Neuronal stem cell (in vitro differentiated cells): ENCODE measurements around the gene CCDC51.

ENCODE experiments used
- DNase-seq: peaks from one replicate; pipeline ENCODE4 v3.0.0-alpha.2; 2013; ENCODE audit warnings: low spot score
- H2AFZ ChIP-seq: one replicate; pipeline ENCODE4 v1.6.1; 2013; ENCODE audit warnings: mild to moderate bottlenecking, low read length, inconsistent platforms
- H2AK5ac ChIP-seq: 2 replicates; pipeline ENCODE4 v1.6.1; 2013; ENCODE audit warnings: low read depth, mild to moderate bottlenecking, inconsistent platforms, low read length, moderate library complexity, mixed read lengths
- H2BK120ac ChIP-seq: 2 replicates; pipeline ENCODE4 v1.6.1; 2013; ENCODE audit warnings: low read depth, mild to moderate bottlenecking, inconsistent platforms, low read length, moderate library complexity, mixed read lengths
- H2BK12ac ChIP-seq: one replicate; pipeline ENCODE4 v1.6.1; 2013; ENCODE audit warnings: low read length, inconsistent platforms
- H2BK15ac ChIP-seq: 2 replicates; pipeline ENCODE4 v1.6.1; 2013; ENCODE audit warnings: mild to moderate bottlenecking, low read length, inconsistent platforms, mixed read lengths
- H2BK5ac ChIP-seq: one replicate; pipeline ENCODE4 v1.6.1; 2013; ENCODE audit warnings: inconsistent platforms, mild to moderate bottlenecking, low read length, moderate library complexity
- H3K14ac ChIP-seq: one replicate; pipeline ENCODE4 v1.6.1; 2013; ENCODE audit warnings: low read length, inconsistent platforms
- H3K18ac ChIP-seq: 2 replicates; pipeline ENCODE4 v1.6.1; 2013; ENCODE audit warnings: low read length, inconsistent platforms
- H3K23ac ChIP-seq: 2 replicates; pipeline ENCODE4 v1.6.1; 2013; ENCODE audit warnings: low read depth, mild to moderate bottlenecking, mixed read lengths, low read length, inconsistent platforms; ENCODE audit not compliant: poor library complexity
- H3K27ac ChIP-seq: replicated peaks from 3 replicates; pipeline ENCODE4 v1.5.1; 2013; ENCODE audit warnings: low read length, inconsistent platforms
- H3K27me3 ChIP-seq, 3 experiments: 2 replicates each; pipeline ENCODE4 v1.6.1; 2013; ENCODE audit warnings: low read length in 3 of 3, mild to moderate bottlenecking in 2 of 3, inconsistent platforms in 1 of 3, low read depth in 1 of 3, mixed read lengths in 1 of 3, moderate library complexity in 1 of 3; ENCODE audit not compliant: control insufficient read depth in 3 of 3, insufficient read depth in 3 of 3
- H3K36me3 ChIP-seq, 2 donors: replicated peaks in 1 of 2; 2 replicates each; pipeline ENCODE4 v1.6.1; 2013; ENCODE audit warnings: low read length in 2 of 2; ENCODE audit not compliant: control insufficient read depth in 2 of 2, insufficient read depth in 2 of 2
- H3K4ac ChIP-seq: 2 replicates; pipeline ENCODE4 v1.6.1; 2013; ENCODE audit warnings: inconsistent platforms, mild to moderate bottlenecking, low read length, moderate library complexity
- H3K4me1 ChIP-seq, 2 donors: 1 replicate in 1 of 2; 2 replicates in 1 of 2; pipeline ENCODE4 v1.6.1; 2013; ENCODE audit warnings: low read length in 2 of 2, low read depth in 1 of 2; ENCODE audit not compliant: control insufficient read depth in 2 of 2, insufficient read depth in 1 of 2
- H3K4me2 ChIP-seq: one replicate; pipeline ENCODE4 v1.6.1; 2013; ENCODE audit warnings: mild to moderate bottlenecking, low read length, inconsistent platforms; ENCODE audit not compliant: insufficient read depth, poor library complexity, severe bottlenecking
- H3K4me3 ChIP-seq, 2 donors: 2 replicates each; pipeline ENCODE4 v1.5.1; 2013; ENCODE audit warnings: low read length in 2 of 2, mild to moderate bottlenecking in 2 of 2, inconsistent platforms in 1 of 2, moderate library complexity in 1 of 2
- H3K79me1 ChIP-seq: one replicate; pipeline ENCODE4 v1.6.1; 2013; ENCODE audit warnings: low read depth, mild to moderate bottlenecking, inconsistent platforms, low read length, moderate library complexity
- H3K9ac ChIP-seq: one replicate; pipeline ENCODE4 v1.6.1; 2013; ENCODE audit warnings: mild to moderate bottlenecking, low read depth, low read length, inconsistent platforms; ENCODE audit not compliant: poor library complexity
- H3K9me3 ChIP-seq, 2 donors: replicated peaks in 1 of 2; 2 replicates each; pipeline versions ENCODE3 to v1.6.1; 2013; ENCODE audit warnings: low read length in 2 of 2, mild to moderate bottlenecking in 2 of 2, inconsistent platforms in 1 of 2, low read depth in 1 of 2, mixed read lengths in 1 of 2, moderate library complexity in 1 of 2; ENCODE audit not compliant: control insufficient read depth in 2 of 2, insufficient read depth in 1 of 2
- H4K8ac ChIP-seq: one replicate; pipeline ENCODE4 v1.6.1; 2013; ENCODE audit warnings: low read depth, mild to moderate bottlenecking, inconsistent platforms, low read length, moderate library complexity
- H4K91ac ChIP-seq: one replicate; pipeline ENCODE4 v1.6.1; 2013; ENCODE audit warnings: low read length, low read depth, mild to moderate bottlenecking, inconsistent platforms; ENCODE audit not compliant: poor library complexity
- WGBS, 2 donors: extraction: QIAGEN DNeasy Blood & Tissue Kit; methylation state at CpG; one replicate each; pipeline ENCODE4 v1.1.7; 2013; ENCODE audit warnings: missing lambda C conversion rate in 2 of 2, mixed read lengths in 1 of 2; ENCODE audit not compliant: insufficient read length in 2 of 2, insufficient replicate concordance in 1 of 2; ENCODE audit errors: extremely low coverage in 2 of 2; 5-methylcytosine and 5-hydroxymethylcytosine counted together

CCDC51 gene

GRCh38 chr3:48434591-48435222 lies 5.2 kb downstream of the CCDC51 start:
- H3K9ac ChIP-seq = peak overlapping the region; percentile 4
- H3K4ac ChIP-seq = no peak overlapping the region
- no CpG with 5 or more reads among the region's 15 CpGs for WGBS, 2 donors
- H3K36me3 ChIP-seq = peaks cover 16 to 38% of the 10 kb centered on the region in 2 donors
- H2BK12ac ChIP-seq = peak overlapping the region; percentile 41
- H2BK15ac ChIP-seq = peak overlapping the region; percentile 32
- H3K18ac ChIP-seq = no peak overlapping the region
- H3K79me1 ChIP-seq = peaks cover 7% of the 10 kb centered on the region
- no peak overlapping the region for H2AFZ ChIP-seq
- no peak overlapping the region for H4K8ac ChIP-seq
- DNase-seq = no peak
- no peaks in the 10 kb centered on the region for H3K27me3 ChIP-seq
- H3K4me1 ChIP-seq = peaks cover 2 to 24% of the 10 kb centered on the region in 2 donors
- H3K27ac ChIP-seq = no peak overlapping the region
- H2BK120ac ChIP-seq = no peak overlapping the region
- no peaks in the 10 kb centered on the region for H3K9me3 ChIP-seq
- H3K4me2 ChIP-seq = no peak overlapping the region
- no peak overlapping the region for H2AK5ac ChIP-seq
- no peak overlapping the region for H4K91ac ChIP-seq
- H3K23ac ChIP-seq = no peak overlapping the region
- no peak overlapping the region for H3K14ac ChIP-seq
- no peak overlapping the region for H3K4me3 ChIP-seq
- H2BK5ac ChIP-seq = no peak overlapping the region

GRCh38 chr3:48433472-48434118 lies 6.3 kb downstream of the CCDC51 start:
- Histone ChIP-seq H4K91ac (no peak overlapping the region), H3K9ac (no peak overlapping the region), H3K27me3 (no peaks in the 10 kb centered on the region), H3K9me3 (no peaks in the 10 kb centered on the region), H3K4me1 (peaks cover 2 to 24% of the 10 kb centered on the region in 2 donors), H4K8ac (no peak overlapping the region), H3K23ac (no peak overlapping the region), H2BK5ac (no peak overlapping the region), H2AFZ (no peak overlapping the region), H2AK5ac (no peak overlapping the region), H2BK12ac (no peak overlapping the region), H3K27ac (peak overlapping the region; percentile 75), H2BK15ac (no peak overlapping the region), H3K36me3 (peaks cover 16 to 38% of the 10 kb centered on the region in 2 donors), H3K4ac (no peak overlapping the region), H2BK120ac (no peak overlapping the region), H3K14ac (no peak overlapping the region), H3K4me3 (no peak overlapping the region), H3K4me2 (no peak overlapping the region), H3K18ac (peak overlapping the region; percentile 25), H3K79me1 (peaks cover 7% of the 10 kb centered on the region)
- WGBS, 2 donors = no CpG with 5 or more reads among the region's 12 CpGs
- no peak for DNase-seq

- Histone ChIP-seq H3K4ac (no peak overlapping the region), H3K9ac (peak overlapping the region; percentile 57), H4K8ac (no peak overlapping the region), H2AK5ac (no peak overlapping the region), H4K91ac (peak overlapping the region; percentile 80), H2AFZ (no peak overlapping the region), H2BK12ac (no peak overlapping the region), H3K9me3 (no peaks in the 10 kb centered on the region), H3K27ac (peak overlapping the region; percentile 75), H3K27me3 (no peaks in the 10 kb centered on the region), H2BK5ac (no peak overlapping the region), H3K23ac (no peak overlapping the region), H3K18ac (no peak overlapping the region), H3K4me1 (peaks cover 11 to 30% of the 10 kb centered on the region in 2 donors), H3K36me3 (peaks cover 16 to 40% of the 10 kb centered on the region in 2 donors), H3K4me3 (no peak overlapping the region), H3K4me2 (no peak overlapping the region), H2BK15ac (no peak overlapping the region), H3K14ac (no peak overlapping the region), H2BK120ac (no peak overlapping the region), H3K79me1 (peaks cover 9% of the 10 kb centered on the region)
- DNase-seq = no peak
- WGBS, 2 donors = no CpG with 5 or more reads among the region's 16 CpGs
Observed at GRCh38 chr3:48432411-48433371, 7.2 kb downstream of the CCDC51 start.
